CD4-positive, alpha-beta T cell (primary cell): ENCODE data around the gene OPALIN. TPM values are rescaled to one million over a fixed set of nuclear protein-coding genes. Genes with fewer than 3 reads are reported as not detected.

ENCODE experiments used
- ATAC-seq: fragments of 200-7000 bp; cut with Tn5 transposase; one replicate; pipeline ENCODE4 v1.10.0; 2022; ENCODE audit warnings: mild to moderate bottlenecking; ENCODE audit not compliant: poor library complexity
- CTCF ChIA-PET: fragments of 350-600 bp; sonication (Branson Sonifier 250); formaldehyde crosslinking; loops from one replicate; lab custom pipeline; 2021; ENCODE audit warnings: antibody characterized with exemption, inconsistent platforms; lab: Charles Lee
- POLR2A ChIA-PET: fragments of 350-600 bp; sonication (Branson Sonifier 250); formaldehyde crosslinking; loops from one replicate; lab custom pipeline; 2021; ENCODE audit warnings: antibody characterized with exemption, inconsistent platforms; lab: Charles Lee
- DNase-seq, 14 experiments: peaks; one replicate each; pipeline ENCODE4 v3.0.0-alpha.2; 2013 to 2020; ENCODE audit warnings: mixed read lengths in 2 of 14
- H3K27ac ChIP-seq, 2 donors: one replicate each; pipeline versions ENCODE4 v1.5.1 to v1.7.0; 2013; ENCODE audit warnings: low read length in 2 of 2, low read depth in 1 of 2, mild to moderate bottlenecking in 1 of 2
- H3K27me3 ChIP-seq, 2 experiments: 1 replicate in 1 of 2; 2 replicates in 1 of 2; pipeline versions ENCODE4 v1.6.1 to v1.7.0; 2013; ENCODE audit warnings: low read length in 2 of 2, control low read depth in 1 of 2, mild to moderate bottlenecking in 1 of 2, moderate library complexity in 1 of 2; ENCODE audit not compliant: insufficient read depth in 2 of 2, control insufficient read depth in 1 of 2
- H3K36me3 ChIP-seq: one replicate; pipeline ENCODE4 v1.6.1; 2013; ENCODE audit warnings: low read length, control low read depth; ENCODE audit not compliant: insufficient read depth
- H3K4me1 ChIP-seq: one replicate; pipeline ENCODE4 v1.6.1; 2013; ENCODE audit warnings: low read length, control low read depth; ENCODE audit not compliant: insufficient read depth
- H3K4me3 ChIP-seq: one replicate; pipeline ENCODE4 v1.5.1; 2013; ENCODE audit warnings: mild to moderate bottlenecking, low read length, moderate library complexity
- H3K9me3 ChIP-seq, 2 experiments: 1 replicate in 1 of 2; 2 replicates in 1 of 2; pipeline versions ENCODE4 v1.6.1 to v1.7.0; 2013; ENCODE audit warnings: low read length in 2 of 2, mild to moderate bottlenecking in 2 of 2, control low read depth in 1 of 2, moderate library complexity in 1 of 2; ENCODE audit not compliant: control insufficient read depth in 1 of 2, insufficient read depth in 1 of 2
- H3K27ac Mint-ChIP-seq: one replicate; pipeline ENCODE4 v1.8.0; 2020; ENCODE audit warnings: mixed read lengths
- H3K27me3 Mint-ChIP-seq: one replicate; pipeline ENCODE4 v1.8.0; 2021; ENCODE audit warnings: mixed read lengths
- H3K36me3 Mint-ChIP-seq: one replicate; pipeline ENCODE4 v1.8.0; 2021; ENCODE audit warnings: low read depth, mixed read lengths
- H3K4me1 Mint-ChIP-seq: one replicate; pipeline ENCODE4 v1.8.0; 2021; ENCODE audit warnings: low read depth, mixed read lengths
- H3K4me3 Mint-ChIP-seq: one replicate; pipeline ENCODE4 v1.8.0; 2020; ENCODE audit warnings: mild to moderate bottlenecking, mixed read lengths
- H3K9me3 Mint-ChIP-seq: one replicate; pipeline ENCODE4 v1.8.0; 2020; ENCODE audit warnings: mixed read lengths
- CTCF ChIP-seq: fragments of 200-600 bp; IDR thresholded peaks from one replicate; pipeline ENCODE4 v1.8.0; 2022; ENCODE audit warnings: antibody characterized with exemption, mild to moderate bottlenecking
- intact Hi-C, 2 experiments: fragments of 100-400 bp; cut with DNase I in 1 of 2; cut with micrococcal nuclease in 1 of 2; formaldehyde crosslinking; loops; one replicate each; pipeline versions ENCODE4 v1.15.1 to v1.9.0; 2023 to 2025; cut with DNase I, micrococcal nuclease
- total RNA-seq, 174 experiments: library from RNA in 2 of 174; stranded (reverse) in 2 of 174; gene quantifications; one replicate each; pipeline ENCODE4 v1.2.3 and lab custom pipeline; 2021 to 2026

Gene OPALIN
- total RNA-seq, 2 experiments from 2014 or later = not detected

DNA sequence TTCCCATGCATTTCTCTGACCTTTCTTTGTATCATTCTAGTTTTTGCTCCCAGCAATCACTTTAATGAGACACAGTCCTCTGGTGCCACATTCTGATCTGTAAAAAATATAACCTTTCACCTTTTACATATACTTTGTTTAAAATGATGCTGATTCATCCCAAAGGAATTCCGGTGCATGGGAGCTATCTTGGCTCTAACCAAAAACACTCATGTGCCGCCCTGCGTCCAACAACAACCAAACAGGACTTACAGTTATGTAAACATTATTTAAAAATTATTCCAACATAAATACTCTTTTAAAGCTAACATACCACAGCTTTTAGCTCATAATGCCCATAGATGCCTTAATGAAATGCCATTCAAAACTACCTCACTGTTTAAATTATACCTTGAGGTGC, 7.7 kb upstream of the OPALIN start:
- no peak overlapping the region for H3K27ac ChIP-seq
- intact Hi-C loops = no loop called here
- no peak for TF ChIP-seq CTCF
- H3K36me3 Mint-ChIP-seq = no peaks in the 10 kb centered on the region
- H3K36me3 ChIP-seq = no peaks in the 10 kb centered on the region
- CTCF ChIA-PET = no interaction called here
- no peak for ATAC-seq
- no peak overlapping the region for H3K4me3 Mint-ChIP-seq
- peaks cover 5% of the 10 kb centered on the region for H3K4me1 ChIP-seq
- H3K9me3 ChIP-seq = no peaks in the 10 kb centered on the region
- no peak overlapping the region for H3K27ac Mint-ChIP-seq
- H3K4me3 ChIP-seq = no peak overlapping the region
- no peaks in the 10 kb centered on the region for H3K27me3 ChIP-seq
- H3K9me3 Mint-ChIP-seq = no peaks in the 10 kb centered on the region
- H3K27me3 Mint-ChIP-seq = peaks cover 5% of the 10 kb centered on the region
- no peak for DNase-seq
- no peaks in the 10 kb centered on the region for H3K4me1 Mint-ChIP-seq
- POLR2A ChIA-PET = interaction anchor here (0.6 kb wide), 1 partner anchor 9 kb away, joined by 3 read pairs; no protein-coding TSS in a partner anchor

- peaks cover 3% of the 10 kb centered on the region for H3K27me3 Mint-ChIP-seq
- DNase-seq = no peak
- no peaks in the 10 kb centered on the region for H3K36me3 Mint-ChIP-seq
- Histone ChIP-seq H3K9me3 (no peaks in the 10 kb centered on the region), H3K4me3 (no peak overlapping the region), H3K27me3 (no peaks in the 10 kb centered on the region), H3K27ac (no peak overlapping the region), H3K36me3 (no peaks in the 10 kb centered on the region), H3K4me1 (peaks cover 2% of the 10 kb centered on the region)
- no peaks in the 10 kb centered on the region for H3K4me1 Mint-ChIP-seq
- no peak for ATAC-seq
- H3K4me3 Mint-ChIP-seq = no peak overlapping the region
- no peak overlapping the region for H3K27ac Mint-ChIP-seq
- intact Hi-C loops = no loop called here
- POLR2A ChIA-PET = no interaction called here
- no peak for TF ChIP-seq CTCF
- H3K9me3 Mint-ChIP-seq = no peaks in the 10 kb centered on the region
- CTCF ChIA-PET = interaction anchor here (1.6 kb wide), 1 partner anchor 9 kb away, joined by 5 read pairs; no protein-coding TSS in a partner anchor
Measured at GRCh38 chr10:96365571-96365970, 6.8 kb upstream of the OPALIN start.

- CTCF ChIA-PET = no interaction called here
Measured at GRCh38 chr10:96360766-96361165, 2.0 kb upstream of the OPALIN start.

More at GRCh38 chr10:96360766-96361165, 2.0 kb upstream of the OPALIN start:
- Mint-ChIP-seq H3K4me1 (no peaks in the 10 kb centered on the region), H3K36me3 (no peaks in the 10 kb centered on the region), H3K9me3 (no peaks in the 10 kb centered on the region), H3K4me3 (no peak overlapping the region), H3K27me3 (peaks cover 10% of the 10 kb centered on the region), H3K27ac (no peak overlapping the region)
- H3K27me3 ChIP-seq = peaks cover 2 to 5% of the 10 kb centered on the region in 2 experiments
- no peaks in the 10 kb centered on the region for H3K9me3 ChIP-seq
- no peak overlapping the region for H3K4me3 ChIP-seq
- intact Hi-C loops = no loop called here
- H3K4me1 ChIP-seq = no peaks in the 10 kb centered on the region
- DNase-seq (no peak), ATAC-seq (no peak)
- TF ChIP-seq CTCF = no peak
- no peak overlapping the region for H3K27ac ChIP-seq
- POLR2A ChIA-PET = no interaction called here
- H3K36me3 ChIP-seq = no peaks in the 10 kb centered on the region
